22Rv1 (cell line): ENCODE results near the gene MRM1.

ENCODE experiments used
- H3K27ac ChIP-seq: fragments of 450-650 bp; 2 replicates; pipeline ENCODE4 v1.5.1; 2017
- CTCF ChIP-seq: fragments of 450-650 bp; IDR thresholded peaks from 2 replicates; pipeline ENCODE4 v1.5.1; 2017; ENCODE audit warnings: mild to moderate bottlenecking
- ZFX ChIP-seq: fragments of 450-650 bp; IDR thresholded peaks from 2 replicates; pipeline ENCODE4 v1.6.1; 2017; ENCODE audit warnings: antibody characterized with exemption, borderline replicate concordance

Gene MRM1

GRCh38 chr17:36586138-36586537, 15.2 kb upstream of the MRM1 start:
- no peak overlapping the region for H3K27ac ChIP-seq
- TF ChIP-seq ZFX = no peak
- no peak for TF ChIP-seq CTCF

GRCh38 chr17:36590082-36590481, 11.3 kb upstream of the MRM1 start:
- TF ChIP-seq ZFX = no peak
- no peak for TF ChIP-seq CTCF
- peak overlapping the region; percentile 71 for H3K27ac ChIP-seq

- H3K27ac ChIP-seq = peak within 1 kb of the TSS; percentile 71
Observed at GRCh38 chr17:36591434-36592315, 9.7 kb upstream of the MRM1 start, which contains the start of gene DHRS11. TSS of gene DHRS11 (plus strand) at chr17:36591879. CDS start at chr17:36592010, 131 bp downstream.

GRCh38 chr17:36592316-36592715, 9.1 kb upstream of the MRM1 start:
- H3K27ac ChIP-seq = peak overlapping the region; percentile 71
- TF ChIP-seq ZFX = no peak
- no peak for TF ChIP-seq CTCF

More at GRCh38 chr17:36591434-36592315, 9.7 kb upstream of the MRM1 start, which contains the start of gene DHRS11:
- TF ChIP-seq ZFX = no peak

- H3K27ac ChIP-seq = peak overlapping the region; percentile 71; the same call in 1 of the 2 replicates
- no peak for TF ChIP-seq ZFX
- TF ChIP-seq CTCF = no peak
Observed at GRCh38 chr17:36592716-36593321, 8.6 kb upstream of the MRM1 start.

- no peak for TF ChIP-seq ZFX
- TF ChIP-seq CTCF = no peak
- H3K27ac ChIP-seq = no peak overlapping the region
Observed at GRCh38 chr17:36593656-36594316, 7.6 kb upstream of the MRM1 start.

- no peak for TF ChIP-seq ZFX
- TF ChIP-seq CTCF = no peak
- no peak overlapping the region for H3K27ac ChIP-seq
Observed at GRCh38 chr17:36594626-36595401, 6.6 kb upstream of the MRM1 start.
